GM12874 (cell line): Measurements from ENCODE around the gene TBC1D5.

Experiments used
- TF ChIP-seq, protein P1 (sequence below): IDR thresholded peaks from 2 replicates; pipeline ENCODE4 v1.5.1; 2011; ENCODE audit warnings: low read depth, mild to moderate bottlenecking, control low read depth, low read length, moderate library complexity; ENCODE audit not compliant: insufficient read depth

TBC1D5 gene

DNA sequence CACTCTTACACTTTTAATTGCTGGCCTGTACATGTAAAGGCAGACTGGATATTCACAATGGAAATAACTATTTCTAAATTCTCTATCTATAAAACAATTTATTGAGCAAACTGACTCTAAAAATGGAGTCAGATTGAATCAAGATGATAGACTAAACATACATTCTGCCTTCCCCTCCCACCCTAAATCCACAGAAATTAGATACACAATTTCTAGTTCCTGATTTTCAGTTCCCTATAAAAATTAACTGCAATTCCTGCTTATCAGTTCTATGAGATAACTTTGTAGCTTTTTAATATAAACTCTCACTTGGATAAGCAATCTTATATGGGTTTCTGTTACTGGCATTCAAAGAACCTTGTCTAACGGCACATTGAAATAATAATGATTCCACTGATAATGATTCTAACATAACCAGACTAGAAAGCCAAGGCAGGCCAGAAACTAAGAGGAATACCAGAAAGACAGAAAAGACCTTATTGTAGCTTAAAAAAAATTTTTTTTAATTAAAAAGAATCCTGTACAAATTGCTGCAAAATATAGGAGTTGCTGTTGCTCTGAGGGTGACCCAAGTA is 33.1 kb downstream of the TBC1D5 start:
- TF ChIP-seq, protein P1, sequence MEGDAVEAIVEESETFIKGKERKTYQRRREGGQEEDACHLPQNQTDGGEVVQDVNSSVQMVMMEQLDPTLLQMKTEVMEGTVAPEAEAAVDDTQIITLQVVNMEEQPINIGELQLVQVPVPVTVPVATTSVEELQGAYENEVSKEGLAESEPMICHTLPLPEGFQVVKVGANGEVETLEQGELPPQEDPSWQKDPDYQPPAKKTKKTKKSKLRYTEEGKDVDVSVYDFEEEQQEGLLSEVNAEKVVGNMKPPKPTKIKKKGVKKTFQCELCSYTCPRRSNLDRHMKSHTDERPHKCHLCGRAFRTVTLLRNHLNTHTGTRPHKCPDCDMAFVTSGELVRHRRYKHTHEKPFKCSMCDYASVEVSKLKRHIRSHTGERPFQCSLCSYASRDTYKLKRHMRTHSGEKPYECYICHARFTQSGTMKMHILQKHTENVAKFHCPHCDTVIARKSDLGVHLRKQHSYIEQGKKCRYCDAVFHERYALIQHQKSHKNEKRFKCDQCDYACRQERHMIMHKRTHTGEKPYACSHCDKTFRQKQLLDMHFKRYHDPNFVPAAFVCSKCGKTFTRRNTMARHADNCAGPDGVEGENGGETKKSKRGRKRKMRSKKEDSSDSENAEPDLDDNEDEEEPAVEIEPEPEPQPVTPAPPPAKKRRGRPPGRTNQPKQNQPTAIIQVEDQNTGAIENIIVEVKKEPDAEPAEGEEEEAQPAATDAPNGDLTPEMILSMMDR: no peak

DNA sequence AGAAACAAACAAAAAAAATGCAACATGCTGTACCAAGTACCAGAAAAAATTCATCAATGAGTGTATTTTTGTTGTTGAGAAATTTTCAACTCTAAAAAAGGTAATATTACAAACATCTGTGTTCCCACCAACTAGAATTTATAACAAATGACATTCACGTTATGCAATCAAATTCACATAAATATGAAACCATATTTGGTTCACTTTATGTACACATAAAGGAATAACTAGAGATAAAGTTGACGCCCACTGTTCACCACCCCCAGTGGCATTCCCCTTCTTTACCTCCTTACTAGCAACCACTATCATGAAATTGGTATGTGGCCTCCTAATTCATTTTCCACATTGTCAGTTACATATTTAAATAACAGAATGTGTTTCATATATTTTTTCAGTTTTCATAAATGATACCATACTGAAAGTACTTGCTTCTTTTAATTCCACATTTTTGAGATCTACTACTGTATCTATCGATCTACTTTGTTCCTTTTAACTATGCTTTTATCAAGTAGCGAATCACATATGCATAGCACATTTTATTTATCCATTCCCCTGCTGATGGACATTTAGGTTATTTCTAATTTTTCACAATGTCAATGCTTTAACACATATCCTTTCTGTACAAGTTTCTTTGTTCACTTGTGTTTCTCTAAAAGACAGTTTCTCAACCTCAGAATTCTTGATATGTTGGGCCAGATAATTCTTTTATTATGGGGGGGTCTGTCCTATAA is 34.5 kb downstream of the TBC1D5 start:
- TF ChIP-seq, protein P1: no peak

DNA sequence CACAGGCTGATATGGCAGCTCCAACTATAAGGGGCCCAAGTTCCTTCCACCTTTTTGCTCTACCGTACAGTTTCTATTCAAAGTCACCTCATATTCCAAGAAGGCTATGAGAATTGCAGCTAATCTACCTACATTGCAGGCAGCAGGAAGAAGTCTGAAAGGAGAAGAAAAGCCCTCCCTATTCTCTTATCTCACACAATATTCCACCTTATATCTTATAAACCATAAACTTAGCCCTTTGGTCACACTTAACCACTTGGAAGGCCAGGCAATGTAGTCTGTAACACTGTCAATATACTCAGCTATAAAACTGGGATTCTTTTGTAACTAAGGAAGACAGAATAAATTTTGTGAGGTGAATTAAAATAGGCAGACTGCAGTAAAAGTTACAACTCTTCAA is 54.9 kb downstream of the TBC1D5 start:
- TF ChIP-seq, protein P1: no peak

DNA sequence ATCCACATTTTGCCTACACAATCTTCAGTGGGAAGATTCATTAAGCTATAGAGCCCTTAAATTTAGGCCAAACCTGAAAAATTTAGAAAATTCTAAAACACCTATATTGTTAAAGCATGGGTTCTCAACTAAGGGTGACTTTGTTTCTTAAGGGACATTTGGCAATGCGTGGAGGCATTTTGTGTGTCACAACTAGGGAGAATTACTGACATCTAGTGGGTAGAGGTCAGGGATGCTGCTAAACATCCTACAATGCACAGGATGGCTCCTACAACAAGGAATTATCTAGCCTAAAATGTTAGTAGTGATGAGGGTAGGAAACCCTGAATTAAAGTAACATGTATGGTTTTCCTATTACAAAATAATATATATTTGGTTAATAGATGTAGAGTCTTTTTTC is 55.8 kb downstream of the TBC1D5 start:
- TF ChIP-seq, protein P1: no peak; the same call in 1 of the 2 replicates

DNA sequence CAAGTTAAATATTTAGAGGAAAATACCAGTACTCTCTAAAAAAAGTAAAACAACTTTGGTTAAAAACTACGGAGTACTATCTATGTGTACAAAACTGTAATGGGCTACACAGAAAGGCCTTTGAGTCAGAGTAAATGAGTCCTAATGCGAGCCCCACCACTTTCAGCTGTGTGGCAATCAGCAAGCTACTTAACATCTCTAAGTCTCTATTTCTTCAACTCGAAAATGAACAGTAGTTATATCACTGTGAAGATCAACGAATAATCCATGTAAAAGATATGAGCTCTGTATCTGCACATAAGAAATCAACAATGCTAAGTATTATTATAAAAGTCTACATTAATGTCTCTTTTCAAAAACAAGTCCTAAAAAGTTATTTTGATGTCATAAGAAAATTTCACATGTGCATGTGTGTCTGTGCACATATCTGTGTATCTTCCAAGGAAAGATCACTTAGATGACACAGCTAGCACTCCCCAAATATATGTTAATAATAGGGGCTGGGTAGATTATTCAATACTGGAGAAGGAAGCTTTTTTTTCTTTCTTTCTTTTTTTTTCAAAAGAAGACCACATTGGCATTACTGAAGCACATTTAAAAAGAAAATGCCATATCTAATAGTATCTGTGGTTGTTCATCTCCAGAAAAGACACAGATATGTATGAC is 58.8 kb downstream of the TBC1D5 start:
- TF ChIP-seq, protein P1: no peak

DNA sequence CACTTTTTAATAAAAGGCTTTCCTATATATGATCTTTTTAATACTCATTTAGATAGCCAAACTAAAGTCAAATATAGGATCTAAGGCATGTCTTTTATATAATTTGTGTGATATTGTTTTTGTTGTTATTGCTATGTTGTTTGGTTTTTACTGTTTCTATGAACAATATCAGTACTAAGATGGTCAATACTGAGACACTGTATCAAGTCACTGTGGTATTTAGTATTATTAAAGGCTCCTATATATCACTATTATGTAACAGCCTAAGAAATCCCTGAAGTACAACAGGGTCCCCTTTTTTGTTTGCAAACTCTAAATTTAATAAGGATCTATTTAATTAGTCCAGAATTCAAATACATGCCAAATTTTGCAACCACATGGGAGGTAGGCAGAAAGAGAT is 61.9 kb downstream of the TBC1D5 start:
- TF ChIP-seq, protein P1: no peak

DNA sequence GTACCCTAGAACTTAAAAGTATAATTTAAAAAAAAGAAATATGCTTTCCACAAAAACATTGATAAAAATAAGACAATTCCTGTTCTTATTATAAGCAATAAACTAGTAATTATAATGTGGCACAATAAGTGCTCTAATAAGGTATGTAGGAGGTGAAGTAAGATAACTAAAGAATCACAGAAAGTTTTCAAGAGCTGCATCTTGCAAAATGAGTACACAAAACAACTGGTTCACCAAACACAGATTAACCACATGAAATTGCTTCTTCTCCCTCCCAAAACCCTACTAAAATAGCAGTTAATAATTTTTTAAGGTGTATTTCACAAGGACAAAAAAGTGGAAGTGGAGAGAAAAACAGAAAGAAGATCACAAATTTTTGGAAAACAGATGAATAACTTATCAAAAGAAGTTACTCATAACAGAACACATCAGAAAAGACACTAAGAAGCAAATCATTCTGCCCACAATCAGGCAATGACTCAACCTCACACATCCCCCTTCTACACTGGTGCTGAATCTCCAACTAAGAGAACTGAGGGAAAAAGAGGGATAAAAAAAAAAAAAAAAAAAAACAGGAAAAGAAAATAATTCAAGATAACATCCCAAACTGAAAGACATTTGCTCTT is 64.2 kb downstream of the TBC1D5 start:
- TF ChIP-seq, protein P1: no peak
